ENCODE measurements around the gene CRHR1. TPM values are rescaled to one million over a fixed set of nuclear protein-coding genes. Genes with fewer than 3 reads are reported as not detected.

The CRHR1 gene
- total RNA-seq, 2 donors from 2014 or later, result not detected

GRCh38 chr17:45848405-45848804 lies 64.3 kb downstream of the CRHR1 start:
- H3K4me1 ChIP-seq, result no peaks in the 10 kb centered on the region
- no peak for TF ChIP-seq POLR2A (IDR thresholded peaks at IDR 0.05)
- no peak for TF ChIP-seq CTCF (IDR thresholded peaks at IDR 0.05)
- H3K27ac ChIP-seq, result no peak overlapping the region
- no peaks in the 10 kb centered on the region for H3K36me3 ChIP-seq (replicated peaks in 1 of 2; ENCODE audit: insufficient read depth in 1 of 2, low read depth in 2 of 2)
- no peak overlapping the region for H3K4me3 ChIP-seq
- no peak for ATAC-seq
- no peaks in the 10 kb centered on the region for H3K9me3 ChIP-seq
- intact Hi-C loops (cut with DNase I), result no loop called here
- no peaks in the 10 kb centered on the region for H3K27me3 ChIP-seq
- DNase-seq, result no peak
- whole genome bisulfite sequencing, 2 donors, result 86 to 89% methylated on average over 9 of the region's 9 CpGs

- Histone ChIP-seq H3K4me3 (no peak overlapping the region), H3K36me3 (replicated peaks in 1 of 2; ENCODE audit: insufficient read depth in 1 of 2, low read depth in 2 of 2) (no peaks in the 10 kb centered on the region), H3K27ac (no peak overlapping the region), H3K9me3 (no peaks in the 10 kb centered on the region), H3K4me1 (no peaks in the 10 kb centered on the region), H3K27me3 (no peaks in the 10 kb centered on the region)
- DNase-seq (no peak), ATAC-seq (no peak)
- TF ChIP-seq POLR2A (IDR thresholded peaks at IDR 0.05) (no peak), CTCF (IDR thresholded peaks at IDR 0.05) (no peak)
- WGBS, 2 donors, result 70 to 75% methylated on average over 3 to 15 of the region's 15 CpGs
- intact Hi-C loops (cut with DNase I), result no loop called here
Measured at GRCh38 chr17:45848868-45849535, 64.9 kb downstream of the CRHR1 start.

GRCh38 chr17:45849536-45849990 lies 65.4 kb downstream of the CRHR1 start:
- TF ChIP-seq CTCF (IDR thresholded peaks at IDR 0.05), result no peak
- no peak for TF ChIP-seq POLR2A (IDR thresholded peaks at IDR 0.05)
- no peak overlapping the region for H3K27ac ChIP-seq
- H3K4me3 ChIP-seq, result no peak overlapping the region
- no peaks in the 10 kb centered on the region for H3K27me3 ChIP-seq
- no peaks in the 10 kb centered on the region for H3K4me1 ChIP-seq
- intact Hi-C loops (cut with DNase I), result no loop called here
- WGBS, 2 donors, result 72 to 76% methylated on average over 5 to 7 of the region's 7 CpGs
- DNase-seq (no peak), ATAC-seq (no peak)
- no peaks in the 10 kb centered on the region for H3K9me3 ChIP-seq
- H3K36me3 ChIP-seq (replicated peaks in 1 of 2; ENCODE audit: insufficient read depth in 1 of 2, low read depth in 2 of 2), result no peaks in the 10 kb centered on the region

GRCh38 chr17:45850011-45850410 lies 65.9 kb downstream of the CRHR1 start:
- no peak for DNase-seq
- Histone ChIP-seq H3K27me3 (no peaks in the 10 kb centered on the region), H3K4me1 (no peaks in the 10 kb centered on the region), H3K9me3 (no peaks in the 10 kb centered on the region), H3K27ac (no peak overlapping the region), H3K4me3 (no peak overlapping the region), H3K36me3 (replicated peaks in 1 of 2; ENCODE audit: insufficient read depth in 1 of 2, low read depth in 2 of 2) (no peaks in the 10 kb centered on the region)
- WGBS, 2 donors, result 80 to 81% methylated on average over 1 to 4 of the region's 4 CpGs
- intact Hi-C loops (cut with DNase I), result no loop called here
- TF ChIP-seq POLR2A (IDR thresholded peaks at IDR 0.05) (no peak), CTCF (IDR thresholded peaks at IDR 0.05) (no peak)
- no peak for ATAC-seq

GRCh38 chr17:45850468-45850867 lies 66.3 kb downstream of the CRHR1 start:
- H3K4me3 ChIP-seq, result no peak overlapping the region
- ATAC-seq, result no peak
- no peaks in the 10 kb centered on the region for H3K27me3 ChIP-seq
- TF ChIP-seq POLR2A (IDR thresholded peaks at IDR 0.05), result no peak
- TF ChIP-seq CTCF (IDR thresholded peaks at IDR 0.05), result no peak
- H3K9me3 ChIP-seq, result no peaks in the 10 kb centered on the region
- WGBS, 2 donors, result 89% methylated on average over 5 of the region's 5 CpGs
- intact Hi-C loops (cut with DNase I), result no loop called here
- DNase-seq, result no peak
- H3K36me3 ChIP-seq (replicated peaks in 1 of 2; ENCODE audit: insufficient read depth in 1 of 2, low read depth in 2 of 2), result no peaks in the 10 kb centered on the region
- H3K4me1 ChIP-seq, result no peaks in the 10 kb centered on the region
- H3K27ac ChIP-seq, result no peak overlapping the region

Data from body of pancreas (tissue), 4 donors.